GM19438 (cell line): ENCODE data around the gene USP24.

Source experiments
- ATAC-seq: cut with Tn5 transposase; IDR thresholded peaks from one replicate; pipeline ENCODE4 v1.9.1; 2021; ENCODE audit warnings: low read depth; ENCODE audit not compliant: unreplicated experiment

USP24 gene, protein sequence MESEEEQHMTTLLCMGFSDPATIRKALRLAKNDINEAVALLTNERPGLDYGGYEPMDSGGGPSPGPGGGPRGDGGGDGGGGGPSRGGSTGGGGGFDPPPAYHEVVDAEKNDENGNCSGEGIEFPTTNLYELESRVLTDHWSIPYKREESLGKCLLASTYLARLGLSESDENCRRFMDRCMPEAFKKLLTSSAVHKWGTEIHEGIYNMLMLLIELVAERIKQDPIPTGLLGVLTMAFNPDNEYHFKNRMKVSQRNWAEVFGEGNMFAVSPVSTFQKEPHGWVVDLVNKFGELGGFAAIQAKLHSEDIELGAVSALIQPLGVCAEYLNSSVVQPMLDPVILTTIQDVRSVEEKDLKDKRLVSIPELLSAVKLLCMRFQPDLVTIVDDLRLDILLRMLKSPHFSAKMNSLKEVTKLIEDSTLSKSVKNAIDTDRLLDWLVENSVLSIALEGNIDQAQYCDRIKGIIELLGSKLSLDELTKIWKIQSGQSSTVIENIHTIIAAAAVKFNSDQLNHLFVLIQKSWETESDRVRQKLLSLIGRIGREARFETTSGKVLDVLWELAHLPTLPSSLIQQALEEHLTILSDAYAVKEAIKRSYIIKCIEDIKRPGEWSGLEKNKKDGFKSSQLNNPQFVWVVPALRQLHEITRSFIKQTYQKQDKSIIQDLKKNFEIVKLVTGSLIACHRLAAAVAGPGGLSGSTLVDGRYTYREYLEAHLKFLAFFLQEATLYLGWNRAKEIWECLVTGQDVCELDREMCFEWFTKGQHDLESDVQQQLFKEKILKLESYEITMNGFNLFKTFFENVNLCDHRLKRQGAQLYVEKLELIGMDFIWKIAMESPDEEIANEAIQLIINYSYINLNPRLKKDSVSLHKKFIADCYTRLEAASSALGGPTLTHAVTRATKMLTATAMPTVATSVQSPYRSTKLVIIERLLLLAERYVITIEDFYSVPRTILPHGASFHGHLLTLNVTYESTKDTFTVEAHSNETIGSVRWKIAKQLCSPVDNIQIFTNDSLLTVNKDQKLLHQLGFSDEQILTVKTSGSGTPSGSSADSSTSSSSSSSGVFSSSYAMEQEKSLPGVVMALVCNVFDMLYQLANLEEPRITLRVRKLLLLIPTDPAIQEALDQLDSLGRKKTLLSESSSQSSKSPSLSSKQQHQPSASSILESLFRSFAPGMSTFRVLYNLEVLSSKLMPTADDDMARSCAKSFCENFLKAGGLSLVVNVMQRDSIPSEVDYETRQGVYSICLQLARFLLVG (N-terminal part only)

DNA sequence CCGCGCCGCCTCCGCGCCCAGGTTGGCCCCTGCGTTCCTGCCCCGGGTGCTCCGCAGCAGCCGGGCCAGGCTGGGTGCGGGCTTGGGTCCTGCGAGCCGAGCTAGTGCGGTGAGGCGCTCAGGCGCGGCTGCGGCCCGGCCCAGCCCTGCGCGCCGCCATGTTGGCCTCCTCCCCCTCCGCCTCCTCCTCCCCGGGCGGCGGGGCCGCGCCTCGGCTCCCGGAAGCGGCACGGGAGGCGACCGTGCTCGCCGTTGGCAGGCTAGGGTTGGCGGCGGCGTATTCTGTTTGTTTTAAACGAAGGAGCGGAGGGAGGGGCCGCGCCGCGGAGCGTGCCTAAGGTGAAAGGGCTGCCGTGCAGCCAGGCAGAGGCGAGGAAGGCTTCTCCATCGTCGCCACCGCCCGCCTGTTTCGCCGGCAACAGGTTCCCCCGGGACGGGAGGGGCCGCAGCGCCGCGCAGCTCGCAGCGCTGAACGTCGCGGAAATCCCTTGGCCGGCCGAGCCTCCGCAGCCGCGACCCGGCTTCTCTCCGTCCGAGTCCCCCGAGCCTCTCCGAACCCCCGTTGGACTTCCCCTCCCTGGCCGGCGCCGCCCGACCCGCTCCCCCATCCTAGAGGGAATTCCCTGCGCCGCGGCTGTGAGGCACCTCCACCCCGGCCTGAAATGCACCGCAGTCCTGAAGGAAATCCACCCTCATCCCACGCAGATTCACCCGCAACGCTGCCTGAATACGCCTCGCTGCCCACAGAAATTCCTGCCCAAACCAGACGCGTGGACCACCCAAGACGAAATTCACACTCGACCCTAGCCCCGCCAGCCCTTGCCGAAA is at the start of gene USP24:
Gene USP24, minus strand, starts transcription at position 171 of the 828 bp plus-strand sequence. CDS start 251 bp downstream, outside the sequence.
- ATAC-seq: peak; percentile 65

DNA sequence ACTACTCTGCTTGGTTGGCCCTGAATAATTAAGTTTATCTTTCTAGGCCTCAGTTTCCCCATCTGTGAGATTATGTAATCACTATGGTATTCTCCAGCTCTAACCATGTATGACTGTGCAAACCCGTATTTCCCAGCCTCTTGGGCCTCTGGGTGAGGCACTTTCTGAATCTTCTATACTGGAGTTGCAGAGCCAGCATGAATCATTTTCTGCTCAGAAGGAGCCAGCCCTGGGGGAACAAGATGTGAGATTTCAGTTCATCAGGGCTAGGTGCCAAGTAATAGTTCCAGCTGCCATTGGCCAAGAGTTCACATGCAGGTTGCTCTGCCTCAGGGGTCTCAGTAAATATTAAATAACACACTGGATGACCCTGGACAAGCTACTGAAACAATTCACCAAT is 47.7 kb upstream of the USP24 start:
- ATAC-seq: no peak

DNA sequence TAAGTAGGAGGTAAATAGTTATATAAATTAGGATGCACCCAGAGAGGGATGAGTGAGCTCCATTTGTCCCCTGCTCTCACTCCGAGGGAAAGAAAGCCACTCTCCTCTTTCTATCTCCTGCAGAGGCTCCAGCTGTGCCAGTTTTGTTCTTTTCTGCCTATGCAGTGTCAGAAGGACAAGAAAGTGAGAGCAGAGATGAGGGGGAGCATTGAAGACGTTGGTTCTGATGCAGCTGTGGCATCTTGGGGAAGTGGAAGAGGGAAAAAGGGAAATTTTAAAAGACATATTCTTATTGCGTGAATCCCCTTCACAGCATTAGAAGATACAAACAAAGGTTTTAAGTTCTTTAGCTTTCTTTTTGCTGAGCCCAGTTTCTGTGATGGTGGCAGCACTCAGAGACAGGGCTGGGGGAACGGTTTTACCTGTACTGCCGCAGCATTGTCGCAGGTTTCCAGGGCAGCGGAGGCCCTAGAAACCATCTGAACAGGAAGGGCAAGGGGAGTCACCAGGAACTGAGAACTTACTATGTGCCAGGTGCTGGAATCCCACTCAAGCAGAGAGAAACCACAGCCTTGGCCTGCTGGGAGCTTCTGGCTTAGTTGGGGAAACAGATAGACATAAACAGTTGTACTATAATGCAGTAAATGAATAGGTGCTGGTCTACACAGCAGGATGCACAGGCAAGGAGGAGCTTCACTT is 44.9 kb upstream of the USP24 start:
- peak; percentile 52 for ATAC-seq

DNA sequence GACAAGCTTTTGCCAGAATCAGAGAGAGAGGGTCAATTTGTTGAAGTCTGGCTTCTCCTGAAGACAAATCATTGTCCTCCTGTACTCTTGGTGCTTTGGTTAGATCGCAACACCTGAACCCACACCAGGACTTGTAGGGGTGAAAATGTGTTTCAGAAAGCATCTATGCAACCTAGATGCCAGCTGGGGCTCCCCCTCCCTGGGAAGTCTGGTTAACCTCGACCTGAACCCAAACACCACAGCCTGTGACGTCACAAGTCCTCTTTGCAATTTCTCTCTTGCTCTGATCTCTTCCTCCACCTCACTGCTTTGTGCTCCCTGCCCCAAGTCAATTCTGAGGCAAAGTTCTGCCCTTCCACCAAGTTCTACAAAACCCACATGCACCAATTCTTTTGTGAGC is 42.8 kb upstream of the USP24 start:
- peak; percentile 46 for ATAC-seq

DNA sequence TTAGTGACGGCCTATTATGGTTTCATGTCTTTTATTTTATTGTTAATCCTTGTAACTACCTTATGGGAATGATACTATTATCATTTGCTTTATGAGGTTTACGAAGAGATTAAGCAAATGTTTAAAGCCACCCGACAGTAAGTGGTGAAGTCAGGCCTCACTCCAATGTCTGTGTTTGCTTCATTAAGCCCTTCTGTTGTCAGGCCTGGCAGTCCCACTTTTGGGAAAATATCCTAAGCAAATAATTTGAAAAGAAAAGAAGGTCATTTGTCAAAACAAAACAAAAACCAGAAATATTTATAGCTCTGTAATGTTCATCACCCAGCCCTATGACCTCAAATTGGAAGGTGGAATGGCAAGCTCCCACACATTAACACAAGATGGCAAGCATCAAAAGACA is 40.7 kb upstream of the USP24 start:
- no peak for ATAC-seq

DNA sequence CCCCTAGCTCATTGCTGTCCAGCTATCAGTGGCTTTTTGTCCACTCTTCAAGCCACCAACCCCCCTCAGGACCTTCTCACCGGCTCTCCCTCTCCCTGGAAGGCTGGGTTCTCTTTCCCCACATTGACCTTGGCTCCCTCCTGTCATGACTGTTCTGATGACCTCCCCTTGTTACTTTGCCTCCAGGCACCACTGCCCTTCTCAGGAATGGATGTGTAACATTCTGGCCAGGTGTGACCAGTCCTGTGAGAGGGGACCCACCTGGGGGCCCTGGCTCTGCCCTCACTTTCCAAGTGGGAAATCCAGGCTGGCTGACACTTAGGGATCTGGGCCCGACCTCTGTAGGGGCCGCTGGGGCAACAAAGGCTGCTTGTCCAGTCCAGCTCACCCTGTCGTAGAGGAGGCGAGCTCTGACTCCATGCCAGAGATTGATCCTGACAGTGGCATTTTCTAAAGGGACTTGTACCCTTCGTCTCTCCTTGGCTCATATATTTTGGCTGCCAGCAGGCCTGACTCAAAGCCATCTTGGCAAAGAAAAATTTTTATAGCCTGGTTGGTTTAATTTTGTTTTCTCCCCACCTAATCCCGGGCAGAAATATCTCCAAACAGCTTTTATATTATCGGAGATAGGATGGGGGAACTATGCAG is 37.9 kb upstream of the USP24 start:
- no peak for ATAC-seq

DNA sequence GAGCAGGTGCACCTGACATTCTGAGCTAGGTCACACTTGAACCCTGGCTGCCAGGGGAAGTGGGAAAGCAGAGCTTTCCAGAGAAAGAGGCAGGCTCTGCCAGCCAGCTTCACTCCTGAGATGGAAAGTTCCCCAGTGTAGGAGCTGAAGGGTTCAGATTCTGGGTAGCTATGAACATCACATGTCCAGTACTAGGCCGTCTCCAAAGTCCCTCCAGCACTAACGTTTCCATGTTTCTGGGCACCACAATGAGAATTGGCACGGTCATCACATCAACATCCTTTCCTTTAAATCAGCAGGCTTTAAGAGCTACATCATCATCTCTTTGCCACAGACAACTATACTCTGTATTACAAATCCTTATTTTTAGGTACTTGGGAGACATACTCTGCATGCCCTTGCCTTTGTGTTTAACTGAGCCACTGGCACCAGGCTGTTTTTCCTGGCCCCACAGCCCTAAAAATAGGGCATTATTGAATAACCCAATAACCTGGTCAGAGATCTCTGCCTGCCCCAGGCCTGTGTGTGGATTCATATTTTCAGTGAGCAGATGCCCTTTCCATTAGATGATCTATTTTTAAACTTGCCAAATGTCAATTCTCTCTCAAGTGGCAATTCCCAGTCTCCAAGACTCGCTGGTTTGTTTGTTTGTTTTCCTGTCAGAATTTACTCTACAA is 35.4 kb upstream of the USP24 start:
- no peak for ATAC-seq

DNA sequence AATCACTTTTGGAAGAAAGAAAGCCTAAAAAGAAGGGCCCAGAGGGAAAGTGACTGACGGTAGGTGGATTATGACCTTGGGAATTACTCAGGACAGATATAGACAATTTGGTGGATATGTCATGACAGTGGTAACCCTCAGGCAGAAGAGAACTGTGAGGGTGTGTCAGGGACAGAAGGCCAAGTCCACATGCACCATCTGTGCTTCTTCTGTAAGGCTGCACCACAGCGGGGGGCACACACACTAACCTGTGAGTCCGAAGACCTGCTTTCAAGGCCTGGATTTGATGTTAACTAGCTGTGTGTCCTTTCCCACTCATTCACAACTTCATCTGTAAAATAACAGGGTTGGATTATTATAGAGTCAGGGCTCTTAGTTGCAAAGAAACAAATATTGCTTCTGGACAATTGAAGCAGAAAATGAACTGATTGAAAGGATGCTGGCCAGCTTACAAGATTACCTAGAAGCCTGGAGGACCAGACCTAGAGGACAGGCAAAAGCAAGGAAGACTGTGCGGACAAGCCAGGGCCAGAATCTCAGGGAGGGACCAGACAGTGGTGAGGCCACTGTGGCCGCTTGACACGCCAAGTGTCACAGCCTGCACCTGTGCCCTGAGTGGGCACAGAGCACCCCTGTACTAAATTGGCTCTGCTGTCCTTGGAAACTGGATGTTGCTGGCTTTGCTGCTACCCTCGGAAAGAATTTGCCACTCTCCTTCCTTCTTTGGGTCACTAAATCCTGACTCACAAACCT is 34.7 kb upstream of the USP24 start:
- no peak for ATAC-seq

DNA sequence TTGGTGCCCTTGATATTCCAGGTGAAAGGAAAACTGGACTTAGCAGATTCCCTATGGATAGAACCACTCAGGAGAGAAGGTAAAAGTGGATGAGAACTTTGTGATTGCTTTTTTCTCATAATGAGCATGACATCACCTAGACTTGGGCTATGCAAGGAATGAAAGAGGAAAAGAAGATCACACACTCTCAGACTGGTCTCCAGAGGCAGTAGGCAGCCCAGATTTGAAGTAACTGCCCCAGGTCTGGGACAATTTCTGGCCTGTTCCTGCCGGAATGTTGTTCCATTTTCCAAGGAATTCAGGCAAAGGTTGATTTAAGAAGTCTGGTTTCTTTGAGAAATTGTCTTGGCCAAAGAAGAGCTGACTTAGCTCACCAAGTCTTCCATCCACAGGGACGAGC is 31.7 kb upstream of the USP24 start:
- ATAC-seq: no peak

DNA sequence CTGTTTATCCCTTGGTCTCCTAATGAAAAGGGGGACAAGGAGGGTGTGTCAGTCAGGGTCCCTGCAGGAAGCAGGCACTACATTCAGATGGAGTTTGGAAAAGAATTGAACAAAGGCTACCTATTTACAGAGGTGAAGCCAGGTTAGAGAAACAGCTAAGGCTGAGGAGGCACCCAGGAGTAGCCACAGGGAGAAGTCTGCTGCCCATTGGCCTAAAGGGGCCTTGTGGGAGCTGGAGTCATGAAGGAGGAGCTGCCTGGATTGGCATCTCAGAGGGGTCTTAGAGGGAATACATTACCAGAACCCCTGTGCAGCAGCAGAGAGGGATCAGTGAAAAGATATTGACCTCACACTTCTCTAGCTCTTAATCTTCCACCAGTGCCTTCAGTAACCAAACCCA is 31.2 kb upstream of the USP24 start:
- ATAC-seq: no peak

DNA sequence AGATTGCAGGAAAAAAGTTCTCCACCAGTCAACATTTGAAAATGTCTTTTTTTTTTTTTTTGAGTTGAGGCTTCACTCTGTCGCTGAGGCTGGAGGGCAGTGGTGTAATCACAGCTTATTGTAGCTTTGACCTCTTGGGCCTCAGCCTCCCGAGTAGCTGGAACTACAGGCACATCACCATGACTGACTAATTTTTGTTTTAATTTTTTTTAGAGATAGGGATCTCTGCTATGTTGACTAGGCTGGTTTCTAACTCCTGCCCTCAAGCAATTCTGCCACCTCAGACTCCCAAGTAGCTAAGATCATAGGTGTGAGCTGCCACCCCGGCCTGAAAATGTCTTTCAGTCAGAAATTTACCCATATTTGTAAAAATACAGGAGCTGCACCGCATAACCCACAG is 30.6 kb upstream of the USP24 start:
- no peak for ATAC-seq

DNA sequence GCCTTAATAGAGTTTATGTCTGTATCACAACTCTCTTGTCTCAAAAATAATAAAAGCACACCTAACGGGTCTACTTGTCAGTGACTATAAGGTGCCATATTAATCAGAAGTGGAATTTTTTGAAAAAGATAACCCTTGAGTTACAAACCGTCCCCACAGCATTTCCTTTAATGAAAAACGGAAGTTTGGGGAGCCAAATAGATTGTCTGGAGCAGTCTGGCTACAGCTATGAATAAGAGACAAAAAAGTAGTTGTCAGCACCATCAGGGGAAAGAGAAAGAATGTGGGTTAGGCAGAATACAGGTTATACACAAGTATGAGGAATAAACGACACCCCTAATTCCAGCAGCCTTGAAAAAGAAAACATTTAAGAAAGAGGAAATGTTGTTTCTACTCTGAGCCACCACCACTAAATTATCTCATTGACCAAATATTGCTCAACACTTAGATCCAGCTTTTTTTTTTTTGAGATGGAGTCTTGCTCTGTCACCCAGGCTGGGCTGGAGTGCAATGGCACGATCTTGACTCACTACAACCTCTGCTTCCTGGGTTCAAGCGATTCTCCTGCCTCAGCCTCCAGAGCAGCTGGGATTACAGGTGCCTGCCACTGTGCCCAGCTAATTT is 29.4 kb upstream of the USP24 start:
- no peak for ATAC-seq

DNA sequence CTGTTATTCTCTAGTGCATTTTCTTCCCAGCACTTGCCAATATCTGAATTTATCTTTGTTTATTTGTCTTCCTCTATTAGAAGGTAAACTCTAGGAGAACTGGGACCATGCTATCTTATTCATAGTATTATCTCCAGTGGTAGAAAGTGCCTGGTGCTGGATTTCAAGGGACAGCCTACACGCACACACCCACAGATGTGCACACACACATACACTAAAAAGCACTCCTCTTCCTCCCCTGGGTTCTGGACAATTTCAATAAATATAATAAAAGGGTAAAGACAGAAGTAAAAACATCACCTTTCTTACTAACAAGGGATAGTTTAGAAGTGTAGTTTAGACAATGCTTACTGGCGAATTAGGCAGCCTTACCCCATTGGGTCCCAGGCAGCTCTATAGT is 28.5 kb upstream of the USP24 start:
- ATAC-seq: no peak

DNA sequence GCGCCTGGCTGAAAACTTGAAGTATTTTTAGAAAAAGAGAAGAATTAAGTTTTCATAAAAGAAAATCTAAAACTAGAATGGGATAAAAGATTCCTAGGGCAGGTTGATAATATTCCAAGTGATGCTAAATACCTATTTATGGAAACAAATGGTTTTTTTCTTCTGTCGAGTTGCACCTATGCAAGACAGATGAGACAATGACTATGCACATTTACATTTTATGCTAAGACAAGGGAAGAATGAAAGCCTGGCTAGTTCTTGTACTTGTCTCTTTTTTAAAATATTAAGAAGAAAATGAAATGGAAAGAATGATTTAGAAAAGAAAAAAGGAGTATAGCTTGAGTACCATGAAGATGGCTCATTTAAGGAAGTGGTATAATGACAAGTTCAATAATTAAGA is 24.4 kb upstream of the USP24 start:
- ATAC-seq: no peak

DNA sequence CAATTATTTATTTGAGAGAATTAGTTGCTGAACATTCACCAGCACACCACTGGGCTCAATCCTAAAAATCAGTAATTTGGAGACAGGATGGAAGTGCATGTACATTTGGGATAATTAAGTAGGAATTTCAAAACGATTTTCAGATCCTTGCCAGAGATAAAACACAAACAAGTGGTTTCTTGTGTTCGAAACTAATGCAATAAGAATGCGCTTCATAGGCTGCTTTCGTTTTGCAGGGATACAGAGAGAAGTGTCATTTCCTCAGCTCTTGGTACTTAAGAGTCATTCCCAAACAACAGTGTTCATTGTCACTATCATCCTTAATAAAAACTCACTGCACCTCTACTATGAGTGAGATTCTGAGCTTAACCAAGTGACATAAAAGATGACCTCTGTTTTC is 20.6 kb upstream of the USP24 start:
- no peak for ATAC-seq

DNA sequence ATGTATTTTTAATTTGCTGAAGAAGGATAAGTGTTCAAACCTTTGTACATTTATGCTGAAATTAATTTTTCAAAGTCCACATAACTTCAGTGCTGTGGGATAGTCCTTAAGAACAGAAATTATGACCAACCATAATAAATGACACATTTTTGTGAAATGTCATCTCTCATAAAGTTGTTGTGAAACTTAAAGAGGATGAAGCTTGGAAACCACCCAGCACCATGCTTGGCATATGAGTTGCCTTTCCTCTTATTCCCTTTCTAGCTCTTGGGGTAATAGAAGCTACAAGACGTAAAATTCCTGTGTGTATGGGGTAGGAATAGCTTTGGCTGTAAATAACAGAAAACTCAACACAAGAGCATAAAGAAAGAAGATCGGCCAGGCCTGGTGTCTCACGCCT is 18.9 kb upstream of the USP24 start:
- no peak for ATAC-seq

DNA sequence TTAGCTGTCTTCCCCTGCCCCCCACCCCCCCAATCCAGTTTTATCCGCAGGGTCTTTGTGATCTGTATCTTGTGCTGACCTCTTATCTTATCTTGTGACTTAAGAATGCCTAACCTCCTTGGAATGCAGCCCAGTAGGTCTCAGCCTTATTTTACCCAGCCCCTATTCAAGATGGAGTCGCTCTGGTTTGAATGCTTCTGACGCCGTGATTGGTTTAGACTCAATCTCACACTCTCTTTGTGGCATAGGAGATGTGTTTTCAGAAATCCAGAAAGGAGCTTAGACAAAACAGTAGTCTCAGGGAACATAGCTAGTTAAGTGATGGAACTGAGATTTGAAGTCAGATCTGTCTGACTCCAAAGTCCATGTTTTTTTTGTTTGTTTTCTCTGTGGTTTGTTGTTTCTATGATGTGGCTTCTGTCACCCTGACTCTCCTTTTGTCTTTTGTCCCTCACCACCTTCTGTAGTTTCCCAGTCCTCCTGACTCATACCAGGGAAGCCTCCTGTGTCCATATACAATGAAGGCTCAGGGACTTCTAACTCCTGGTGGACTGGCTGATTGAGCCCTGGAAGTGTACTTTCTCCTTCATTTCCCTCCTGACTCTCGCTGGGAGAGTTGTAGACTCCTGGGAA is 18.1 kb upstream of the USP24 start:
- no peak for ATAC-seq
